SJCRH30 (cell line): ENCODE data around the gene FAIM2. TPM values are rescaled to one million over a fixed set of nuclear protein-coding genes. Genes with fewer than 3 reads are reported as not detected.
"Not testable (repeated sequence)": the region's sequence is repeated elsewhere in the genome, so short reads cannot be mapped to it uniquely, and the experiment has no call there.

Experiments used
- DNase-seq, 2 experiments: peaks; one replicate each; pipeline ENCODE4 v3.0.0-alpha.2; 2015 to 2020
- H3K27ac ChIP-seq: fragments of 250-450 bp; sonication (Bioruptor Pico); 2 replicates; pipeline ENCODE4 v1.5.1; 2020; ENCODE audit warnings: mild to moderate bottlenecking, moderate library complexity
- H3K27me3 ChIP-seq: fragments of 250-450 bp; sonication (Bioruptor Pico); 2 replicates; pipeline ENCODE4 v1.5.1; 2020; ENCODE audit warnings: mild to moderate bottlenecking, moderate library complexity
- H3K36me3 ChIP-seq: fragments of 250-450 bp; sonication (Bioruptor Pico); 2 replicates; pipeline ENCODE4 v1.5.1; 2020; ENCODE audit warnings: mild to moderate bottlenecking, moderate library complexity
- H3K4me1 ChIP-seq: fragments of 250-450 bp; sonication (Bioruptor Pico); 2 replicates; pipeline ENCODE4 v1.5.1; 2020; ENCODE audit warnings: mild to moderate bottlenecking, moderate library complexity
- H3K4me3 ChIP-seq: fragments of 250-450 bp; sonication (Bioruptor Pico); 2 replicates; pipeline ENCODE4 v1.5.1; 2020; ENCODE audit warnings: mild to moderate bottlenecking, moderate library complexity
- H3K9me3 ChIP-seq: fragments of 250-450 bp; sonication (Bioruptor Pico); replicated peaks from 2 replicates; pipeline ENCODE4 v1.5.1; 2020; ENCODE audit warnings: mild to moderate bottlenecking, moderate library complexity
- total RNA-seq: library from RNA; depleted of rRNA; stranded (reverse); fragments of >200 nt; shearing (Covaris generic); gene quantifications from 2 replicates; pipeline ENCODE4 v1.2.3, GENCODE V29; 2014

Gene FAIM2
- total RNA-seq, 1 experiment from 2014 or later = 0.67 TPM

DNA sequence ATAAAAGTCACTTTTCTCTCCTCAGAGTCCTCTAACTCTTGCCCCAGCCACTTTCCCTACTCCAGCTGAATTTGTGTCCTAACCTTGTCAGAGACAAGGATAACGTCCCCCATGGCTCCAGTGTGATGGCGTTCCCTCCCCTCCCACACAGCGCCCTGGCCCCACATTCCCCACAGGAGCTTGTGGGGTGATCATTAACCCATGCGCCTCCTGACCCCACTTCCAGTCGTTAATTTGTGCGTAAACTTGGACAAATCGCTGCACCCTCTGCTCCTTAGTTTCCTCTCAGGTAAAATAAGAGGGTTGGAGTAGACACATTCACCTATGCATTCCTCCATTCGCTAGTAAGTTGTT, 37.9 kb downstream of the FAIM2 start:
- Histone ChIP-seq H3K4me1 (peaks cover 46% of the 10 kb centered on the region), H3K9me3 (no peaks in the 10 kb centered on the region), H3K27me3 (no peaks in the 10 kb centered on the region), H3K27ac (no peak overlapping the region), H3K36me3 (no peaks in the 10 kb centered on the region), H3K4me3 (no peak overlapping the region)
- DNase-seq = no peak

DNA sequence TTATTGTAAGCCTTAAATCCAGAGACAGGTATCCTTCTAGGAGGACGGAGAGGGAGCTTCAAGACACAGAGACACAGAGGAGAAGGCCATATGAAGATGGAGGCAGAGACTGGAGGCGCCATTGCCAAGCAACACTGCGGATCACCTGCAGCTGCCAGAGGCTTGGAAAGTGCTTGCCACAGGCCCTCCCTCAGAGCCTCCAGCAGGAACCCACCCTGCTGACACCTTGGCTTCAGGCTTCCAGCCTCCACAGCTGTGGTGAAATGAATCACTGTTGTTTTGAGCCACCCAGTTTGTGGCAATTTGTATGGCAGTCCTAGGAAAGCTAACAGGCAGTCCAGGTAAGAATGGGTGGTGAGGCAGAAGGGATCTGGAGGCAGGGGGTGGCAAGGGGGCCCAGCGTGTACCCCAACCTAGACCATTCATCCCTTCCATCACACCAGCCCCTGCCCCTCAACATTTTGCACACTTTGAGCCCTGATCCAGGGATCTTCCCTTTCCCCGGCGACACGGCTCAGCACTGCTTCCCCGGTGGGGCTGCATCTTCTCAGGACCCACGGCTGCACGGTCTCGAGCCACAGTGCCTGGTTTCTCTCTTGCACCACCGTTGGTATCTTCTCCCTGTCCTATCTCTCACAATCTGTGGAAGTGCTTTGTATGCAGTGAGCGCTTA, 38.5 kb downstream of the FAIM2 start:
- DNase-seq = no peak

GRCh38 chr12:49864798-49865090, 39.0 kb downstream of the FAIM2 start:
- DNase-seq = no peak
- Histone ChIP-seq H3K9me3 (no peaks in the 10 kb centered on the region), H3K4me3 (no peak overlapping the region), H3K27ac (no peak overlapping the region), H3K4me1 (peaks cover 36% of the 10 kb centered on the region), H3K36me3 (no peaks in the 10 kb centered on the region), H3K27me3 (no peaks in the 10 kb centered on the region)

More for the DNA sequence above, 38.5 kb downstream of the FAIM2 start:
- Histone ChIP-seq H3K27ac (no peak overlapping the region), H3K4me1 (peaks cover 41% of the 10 kb centered on the region), H3K27me3 (no peaks in the 10 kb centered on the region), H3K4me3 (no peak overlapping the region), H3K36me3 (no peaks in the 10 kb centered on the region), H3K9me3 (no peaks in the 10 kb centered on the region)

DNA sequence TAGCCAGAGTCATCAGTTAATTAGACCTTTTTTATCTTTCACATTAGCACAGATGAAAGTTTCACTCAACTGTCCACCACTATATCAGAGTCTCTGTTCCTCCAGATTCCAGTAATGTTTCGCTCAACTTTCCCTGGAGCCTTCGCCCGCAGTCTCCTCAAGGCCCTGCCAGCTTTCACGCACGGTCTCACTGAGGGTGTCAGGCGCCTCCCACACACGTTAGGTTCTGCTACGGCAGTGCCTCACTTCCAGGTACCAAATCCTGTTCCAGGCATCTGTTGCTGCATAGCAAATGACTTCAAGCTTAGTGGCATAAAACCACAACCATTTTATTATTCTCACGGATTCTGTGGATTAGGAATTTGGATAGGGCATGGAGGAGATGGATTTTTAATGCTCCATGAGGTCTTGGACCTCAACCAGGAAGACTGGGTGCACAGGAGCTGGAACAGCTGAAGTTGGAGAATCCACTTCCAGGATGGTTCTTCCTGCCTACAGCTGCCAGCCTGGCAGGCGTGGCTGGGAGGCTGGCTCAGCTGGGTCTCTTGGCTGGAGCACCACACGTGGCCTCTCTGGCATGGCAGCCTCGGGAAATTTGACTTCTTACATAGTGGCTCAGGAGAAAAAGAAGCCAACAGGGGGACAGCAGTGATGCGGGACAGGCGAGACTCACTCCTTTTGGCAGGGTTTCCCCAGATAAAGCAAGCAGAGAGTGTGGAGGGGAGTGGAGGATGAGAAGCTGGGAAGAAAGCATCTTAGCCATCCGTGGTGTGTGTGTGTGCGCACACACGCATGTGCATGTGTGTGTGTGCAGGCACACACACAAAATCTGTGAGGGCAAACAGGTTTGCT, 39.5 kb downstream of the FAIM2 start:
- Histone ChIP-seq H3K27me3 (no peaks in the 10 kb centered on the region), H3K9me3 (no peaks in the 10 kb centered on the region), H3K4me1 (peaks cover 33% of the 10 kb centered on the region), H3K36me3 (no peaks in the 10 kb centered on the region), H3K27ac (no peak overlapping the region), H3K4me3 (no peak overlapping the region)
- peak; percentile 38 to 57 for DNase-seq

- H3K4me1 ChIP-seq = peaks cover 10% of the 10 kb centered on the region
- not testable (repeated sequence) for H3K9me3 ChIP-seq, H3K27me3 ChIP-seq, DNase-seq, H3K4me3 ChIP-seq, H3K36me3 ChIP-seq, H3K27ac ChIP-seq
Measured at GRCh38 chr12:49860921-49861320, 42.8 kb downstream of the FAIM2 start.

DNA sequence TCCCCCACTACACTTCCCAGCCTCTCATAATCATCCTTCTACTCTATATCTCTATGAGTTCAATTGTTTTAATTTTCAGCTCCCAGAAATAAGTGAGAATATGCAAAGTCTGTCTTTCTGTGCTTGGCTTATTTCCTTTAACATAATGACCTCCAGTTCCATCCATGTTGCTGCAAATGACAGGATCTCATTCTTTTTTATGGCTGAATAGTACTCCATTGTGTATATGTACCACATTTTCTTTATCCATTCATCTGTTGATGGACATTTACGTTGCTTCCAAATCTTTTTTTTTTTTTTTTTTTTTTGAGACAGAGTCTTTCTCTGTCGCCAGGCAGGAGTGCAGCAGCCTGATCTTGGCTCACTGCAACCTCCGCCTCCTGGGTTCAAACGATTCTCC, 47.8 kb downstream of the FAIM2 start:
- not testable (repeated sequence) for H3K36me3 ChIP-seq, H3K4me3 ChIP-seq, H3K27me3 ChIP-seq, H3K27ac ChIP-seq, DNase-seq, H3K9me3 ChIP-seq, H3K4me1 ChIP-seq

DNA sequence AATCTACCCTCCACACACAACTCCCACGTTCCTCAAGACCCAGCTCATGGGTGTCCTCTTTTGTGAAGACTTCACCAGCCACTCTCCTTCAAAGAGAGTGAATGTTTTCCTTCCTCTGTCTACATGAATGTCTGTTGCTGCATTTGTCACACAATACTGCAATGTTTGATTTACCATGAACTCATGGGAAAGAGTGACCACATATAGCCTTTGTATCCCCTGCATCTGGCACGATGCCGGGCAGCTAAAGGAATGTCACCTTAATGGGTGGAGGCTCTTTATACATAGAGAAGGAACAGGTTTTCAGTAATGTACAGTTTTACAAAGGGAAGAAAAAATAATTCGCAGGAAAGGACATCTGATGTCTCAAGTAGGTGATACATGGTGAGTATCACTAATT, 48.7 kb downstream of the FAIM2 start:
- no peaks in the 10 kb centered on the region for H3K27me3 ChIP-seq
- H3K36me3 ChIP-seq = no peaks in the 10 kb centered on the region
- H3K4me1 ChIP-seq = no peaks in the 10 kb centered on the region
- H3K4me3 ChIP-seq = no peak overlapping the region
- no peak for DNase-seq
- H3K27ac ChIP-seq = no peak overlapping the region
- no peaks in the 10 kb centered on the region for H3K9me3 ChIP-seq

GRCh38 chr12:49853671-49854070, 50.0 kb downstream of the FAIM2 start:
- Histone ChIP-seq H3K27me3 (no peaks in the 10 kb centered on the region), H3K9me3 (no peaks in the 10 kb centered on the region), H3K27ac (no peak overlapping the region), H3K4me3 (no peak overlapping the region), H3K4me1 (no peaks in the 10 kb centered on the region), H3K36me3 (no peaks in the 10 kb centered on the region)
- DNase-seq = no peak

- Histone ChIP-seq H3K4me1 (no peaks in the 10 kb centered on the region), H3K27me3 (no peaks in the 10 kb centered on the region), H3K36me3 (no peaks in the 10 kb centered on the region), H3K4me3 (no peak overlapping the region), H3K9me3 (no peaks in the 10 kb centered on the region), H3K27ac (no peak overlapping the region)
- no peak for DNase-seq
Measured at GRCh38 chr12:49847161-49847560, 56.5 kb downstream of the FAIM2 start.

DNA sequence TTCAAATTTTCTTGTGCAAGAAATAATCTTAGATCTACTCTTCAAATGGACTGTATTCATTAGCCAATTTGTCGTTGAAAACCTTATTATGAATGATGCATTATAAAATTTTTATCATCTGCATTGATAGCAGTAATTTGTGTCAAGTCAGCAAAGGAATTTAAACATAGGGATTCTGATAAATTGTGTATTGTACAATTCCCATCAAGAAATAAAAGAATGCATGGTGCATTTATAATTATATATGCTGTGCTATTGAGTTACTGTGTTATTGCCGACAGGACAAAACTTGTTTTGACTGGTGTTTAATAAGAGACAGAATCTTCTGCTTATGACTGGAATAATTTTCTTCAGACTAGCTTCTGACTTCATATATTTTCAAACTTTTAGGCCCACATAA, 57.7 kb downstream of the FAIM2 start:
- Histone ChIP-seq H3K36me3 (no peaks in the 10 kb centered on the region), H3K4me3 (no peak overlapping the region), H3K27ac (no peak overlapping the region), H3K27me3 (no peaks in the 10 kb centered on the region), H3K4me1 (no peaks in the 10 kb centered on the region), H3K9me3 (no peaks in the 10 kb centered on the region)
- no peak for DNase-seq

DNA sequence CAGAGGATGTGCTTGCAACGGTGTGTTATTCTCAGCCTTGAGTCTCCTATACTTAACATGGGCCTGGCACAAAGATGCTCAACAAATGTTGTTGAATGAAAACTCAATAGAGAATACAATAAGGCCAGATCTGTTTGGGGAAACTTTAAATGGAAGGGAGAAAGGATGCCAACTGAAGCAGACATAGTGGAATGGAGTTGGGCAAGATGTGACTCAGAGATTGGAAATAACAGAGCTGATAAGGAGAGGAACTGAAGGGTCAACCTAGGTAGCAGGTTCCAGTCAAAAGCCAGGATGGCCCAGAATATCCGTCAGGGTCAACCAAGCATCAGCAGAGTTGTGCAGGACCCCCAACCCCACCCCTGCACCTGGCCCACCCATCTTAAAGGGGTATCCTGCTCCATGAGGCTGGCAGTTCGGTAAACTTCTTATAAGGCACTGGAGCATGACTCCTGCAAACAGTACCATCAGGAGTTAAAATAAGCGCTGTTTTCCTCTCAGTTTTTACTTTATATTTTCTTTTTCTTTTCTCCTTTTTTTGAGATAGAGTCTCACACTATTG, 59.7 kb downstream of the FAIM2 start:
- H3K9me3 ChIP-seq = no peaks in the 10 kb centered on the region
- no peaks in the 10 kb centered on the region for H3K36me3 ChIP-seq
- no peaks in the 10 kb centered on the region for H3K4me1 ChIP-seq
- no peak for DNase-seq
- no peak overlapping the region for H3K27ac ChIP-seq
- H3K27me3 ChIP-seq = no peaks in the 10 kb centered on the region
- H3K4me3 ChIP-seq = peak overlapping the region; percentile 65

DNA sequence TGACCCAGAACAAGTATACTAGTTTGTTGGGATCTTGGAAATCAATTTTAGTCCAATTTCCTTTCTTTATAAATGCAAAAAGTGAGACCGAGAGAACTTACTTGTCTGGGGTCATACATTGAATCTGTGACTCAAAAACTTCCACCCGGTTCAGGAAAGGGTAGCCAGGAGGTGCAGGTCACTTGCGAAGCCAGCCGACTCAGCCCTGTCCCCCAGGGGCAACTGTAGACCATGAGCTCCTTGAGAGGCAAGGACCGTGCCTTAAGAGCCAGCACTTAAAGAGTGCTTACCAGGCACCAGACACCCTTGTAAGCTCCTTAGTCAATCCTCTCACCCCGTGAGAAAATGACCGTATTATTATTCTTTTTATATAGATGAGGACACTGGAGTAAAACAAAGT, 60.3 kb downstream of the FAIM2 start:
- H3K4me1 ChIP-seq = no peaks in the 10 kb centered on the region
- no peaks in the 10 kb centered on the region for H3K36me3 ChIP-seq
- peak overlapping the region; percentile 65 for H3K4me3 ChIP-seq
- H3K27ac ChIP-seq = peak overlapping the region; percentile 56
- no peaks in the 10 kb centered on the region for H3K9me3 ChIP-seq
- H3K27me3 ChIP-seq = no peaks in the 10 kb centered on the region
- DNase-seq = no peak

DNA sequence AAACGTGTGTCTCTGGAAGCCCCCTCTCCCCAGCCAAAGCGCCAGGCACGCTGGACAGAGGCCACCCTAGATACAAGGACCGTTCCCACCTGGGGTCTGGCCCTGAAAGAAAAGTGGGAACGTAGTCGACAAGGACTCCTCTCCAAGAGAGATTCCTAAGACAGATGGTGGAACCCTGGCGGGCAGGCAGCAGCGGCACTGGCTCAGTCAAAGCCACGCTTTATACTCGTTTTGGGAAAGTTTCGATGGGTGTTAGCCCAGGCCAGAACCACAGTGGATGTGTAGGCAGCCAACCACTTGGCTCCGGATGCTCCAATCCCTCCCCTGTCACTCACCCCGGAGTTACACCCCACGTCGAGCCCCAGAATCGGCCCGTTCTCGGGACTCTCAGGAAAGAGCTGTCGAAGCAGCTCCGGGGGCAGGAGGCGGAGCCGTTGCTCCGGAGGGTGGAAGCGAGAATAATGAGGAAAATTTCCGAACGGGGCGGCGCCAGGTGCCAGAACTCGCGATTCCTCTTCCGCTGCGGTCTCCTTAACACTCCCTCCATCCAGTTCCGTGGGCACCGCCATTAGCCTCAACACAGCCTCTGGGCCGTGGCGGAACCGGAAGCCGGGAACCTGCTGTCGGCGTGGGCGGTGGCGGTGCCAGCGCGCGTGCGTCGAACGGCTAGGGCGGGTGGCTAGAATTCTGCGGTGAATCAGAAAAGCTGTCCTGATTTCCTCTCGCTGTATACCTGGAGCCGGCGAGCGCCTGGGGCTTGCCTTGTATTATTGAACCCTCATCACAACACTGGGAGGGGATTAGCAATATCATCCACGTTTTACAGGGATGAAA, 61.0 kb downstream of the FAIM2 start, which contains the start of gene BCDIN3D:
TSS of gene BCDIN3D (minus strand) at position 588 of the 834 bp plus-strand sequence. CDS start at position 569, 19 bp downstream.
- H3K36me3 ChIP-seq = no peaks in the 10 kb centered on the region
- DNase-seq = peak; percentile 91 to 93
- H3K9me3 ChIP-seq = no peaks in the 10 kb centered on the region
- peak within 1 kb of the TSS; percentile 56 for H3K27ac ChIP-seq
- no peaks in the 10 kb centered on the region for H3K27me3 ChIP-seq
- H3K4me1 ChIP-seq = no peaks in the 10 kb centered on the region
- peak within 1 kb of the TSS; percentile 65 for H3K4me3 ChIP-seq

DNA sequence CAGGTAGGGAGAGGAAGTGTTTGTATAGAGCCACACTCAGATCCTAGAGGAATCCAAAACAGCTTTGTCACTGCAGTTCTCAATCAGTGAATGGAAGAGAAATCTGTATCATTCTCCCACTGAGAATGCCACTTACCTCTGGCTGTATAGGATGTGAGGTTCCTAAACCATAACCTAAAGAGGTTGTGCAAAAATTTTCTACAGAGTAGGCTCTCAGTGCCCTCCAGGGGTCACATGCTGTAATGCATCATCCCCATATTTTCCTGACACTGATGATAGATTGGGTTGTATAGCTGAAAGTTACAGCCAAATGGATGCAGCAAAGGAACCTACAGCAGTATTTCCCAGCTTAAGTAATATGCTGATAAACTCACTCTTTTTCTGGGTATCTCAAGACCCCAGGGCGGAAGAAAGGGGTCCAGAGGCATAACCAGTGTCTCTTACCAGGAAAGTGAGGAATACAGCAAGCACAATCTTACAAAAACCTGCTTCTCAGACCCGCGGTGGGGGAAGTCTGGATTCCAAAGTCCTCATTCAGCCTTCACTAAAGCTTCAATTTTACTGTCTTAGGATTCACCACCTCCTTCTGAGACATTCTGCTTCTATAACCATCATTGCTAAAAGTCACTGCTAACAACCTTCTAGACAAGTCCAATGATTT, 64.6 kb downstream of the FAIM2 start:
- peak; percentile 51 to 80 for DNase-seq

More for the DNA sequence above, 64.6 kb downstream of the FAIM2 start:
- H3K9me3 ChIP-seq = no peaks in the 10 kb centered on the region
- H3K36me3 ChIP-seq = no peaks in the 10 kb centered on the region
- H3K27me3 ChIP-seq = no peaks in the 10 kb centered on the region
- H3K4me1 ChIP-seq = no peaks in the 10 kb centered on the region
- H3K27ac ChIP-seq = no peak overlapping the region
- H3K4me3 ChIP-seq = no peak overlapping the region
